ENCODE measurements around the gene GJC3. TPM values are rescaled to one million over a fixed set of nuclear protein-coding genes. Genes with fewer than 3 reads are reported as not detected.

GJC3 gene
- total RNA-seq, 1 experiment from 2014 or later, result 2.3 TPM

DNA sequence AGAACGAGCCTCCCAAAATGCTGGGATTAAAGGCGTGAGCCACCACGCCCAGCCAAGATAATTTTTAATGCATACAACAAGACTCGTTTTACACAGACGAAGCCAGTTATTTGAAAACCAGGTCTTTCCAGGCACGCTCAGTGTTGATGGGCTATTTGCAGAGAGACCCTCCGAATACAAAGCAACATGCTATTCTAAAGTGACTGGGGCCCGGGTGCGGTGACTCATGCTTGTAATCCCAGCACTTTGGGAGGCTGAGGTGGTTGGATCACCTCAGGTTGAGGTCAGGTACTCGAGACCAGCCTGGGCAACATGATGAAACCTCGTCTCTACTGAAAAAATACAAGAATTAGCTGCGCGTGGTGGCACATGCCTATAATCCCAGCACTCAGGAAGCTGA is 47.2 kb upstream of the GJC3 start:
- H4K91ac ChIP-seq (ENCODE audit: insufficient read length, low read depth, low read length), result no peak overlapping the region
- no peak overlapping the region for H2BK20ac ChIP-seq (ENCODE audit: low read depth, low read length, poor library complexity, severe bottlenecking)
- TF ChIP-seq, protein P1, sequence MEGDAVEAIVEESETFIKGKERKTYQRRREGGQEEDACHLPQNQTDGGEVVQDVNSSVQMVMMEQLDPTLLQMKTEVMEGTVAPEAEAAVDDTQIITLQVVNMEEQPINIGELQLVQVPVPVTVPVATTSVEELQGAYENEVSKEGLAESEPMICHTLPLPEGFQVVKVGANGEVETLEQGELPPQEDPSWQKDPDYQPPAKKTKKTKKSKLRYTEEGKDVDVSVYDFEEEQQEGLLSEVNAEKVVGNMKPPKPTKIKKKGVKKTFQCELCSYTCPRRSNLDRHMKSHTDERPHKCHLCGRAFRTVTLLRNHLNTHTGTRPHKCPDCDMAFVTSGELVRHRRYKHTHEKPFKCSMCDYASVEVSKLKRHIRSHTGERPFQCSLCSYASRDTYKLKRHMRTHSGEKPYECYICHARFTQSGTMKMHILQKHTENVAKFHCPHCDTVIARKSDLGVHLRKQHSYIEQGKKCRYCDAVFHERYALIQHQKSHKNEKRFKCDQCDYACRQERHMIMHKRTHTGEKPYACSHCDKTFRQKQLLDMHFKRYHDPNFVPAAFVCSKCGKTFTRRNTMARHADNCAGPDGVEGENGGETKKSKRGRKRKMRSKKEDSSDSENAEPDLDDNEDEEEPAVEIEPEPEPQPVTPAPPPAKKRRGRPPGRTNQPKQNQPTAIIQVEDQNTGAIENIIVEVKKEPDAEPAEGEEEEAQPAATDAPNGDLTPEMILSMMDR (conservative IDR thresholded peaks at IDR 0.05), result no peak
- no peak overlapping the region for H3K4me2 ChIP-seq (ENCODE audit: insufficient read depth, insufficient read length, low read length)
- H3K36me3 Mint-ChIP-seq (ENCODE audit: insufficient read depth in 1 of 3, low read depth in 3 of 3), result no peaks in the 10 kb centered on the region
- H3K4me3 Mint-ChIP-seq, result no peak overlapping the region
- no peak overlapping the region for H3K18ac ChIP-seq (ENCODE audit: insufficient read length, low read depth, low read length)
- H3K79me1 ChIP-seq (ENCODE audit: insufficient read depth, low read depth, low read length, poor library complexity, severe bottlenecking), result no peaks in the 10 kb centered on the region
- no peak overlapping the region for H2AFZ ChIP-seq (ENCODE audit: low read length)
- H3K27me3 Mint-ChIP-seq (ENCODE audit: low read depth), result peaks cover 3% of the 10 kb centered on the region; the same call in 1 of the 2 replicates
- H2BK12ac ChIP-seq (ENCODE audit: insufficient read length, low read depth, low read length), result no peak overlapping the region
- H3K4ac ChIP-seq (ENCODE audit: low read depth, low read length), result no peak overlapping the region
- no peak overlapping the region; a peak in 1 of 7 replicates for H3K27ac Mint-ChIP-seq
- peaks cover 4% of the 10 kb centered on the region for H3K23me2 ChIP-seq (ENCODE audit: insufficient read length, low read depth, low read length, poor library complexity, severe bottlenecking)
- no peak overlapping the region for H4K8ac ChIP-seq (replicated peaks; ENCODE audit: insufficient read length, low read depth, low read length)
- WGBS (ENCODE audit: extremely low coverage, insufficient read length, low lambda C conversion rate), result no CpG with 5 or more reads among the region's 13 CpGs
- no peak overlapping the region for H2BK120ac ChIP-seq (ENCODE audit: low read depth, low read length, poor library complexity, severe bottlenecking)
- no peak overlapping the region for H4K5ac ChIP-seq (ENCODE audit: insufficient read length, low read depth, low read length)
- no peaks in the 10 kb centered on the region for H3K9me3 Mint-ChIP-seq
- no peak overlapping the region for H3K23ac ChIP-seq (ENCODE audit: insufficient read length, low read depth, low read length)
- H2BK5ac ChIP-seq (ENCODE audit: insufficient read length, low read length), result no peak overlapping the region
- no peak for DNase-seq
- H3K9ac ChIP-seq (ENCODE audit: extremely low read depth, insufficient read length, low read length), result no peak overlapping the region
- H3K79me2 ChIP-seq (ENCODE audit: insufficient read depth, low read length), result no peaks in the 10 kb centered on the region
- no peak overlapping the region for H2AK5ac ChIP-seq (ENCODE audit: insufficient read length, low read length)
- H3K27me3 ChIP-seq (ENCODE audit: insufficient read depth, low read length), result no peaks in the 10 kb centered on the region
- no peaks in the 10 kb centered on the region for H3K9me3 ChIP-seq (ENCODE audit: control insufficient read depth, low read depth, low read length)
- no peak overlapping the region for H3K14ac ChIP-seq (ENCODE audit: insufficient read depth, low read length)
- H3T11ph ChIP-seq (ENCODE audit: low read length), result no peak overlapping the region
- no peak overlapping the region for H3K27ac ChIP-seq (ENCODE audit: insufficient read length, low read depth, low read length)
- no peak overlapping the region for H3K56ac ChIP-seq (ENCODE audit: insufficient read length, low read depth, low read length)
- peaks cover 14 to 15% of the 10 kb centered on the region in 2 experiments for H3K4me1 Mint-ChIP-seq
- no peak overlapping the region for H2BK15ac ChIP-seq (ENCODE audit: low read depth, low read length)
- H4K20me1 ChIP-seq (ENCODE audit: control insufficient read depth, insufficient read depth, insufficient read length), result no peaks in the 10 kb centered on the region
- no peaks in the 10 kb centered on the region for H3K4me1 ChIP-seq (ENCODE audit: insufficient read depth, low read length)
